ENCODE measurements around the gene MED16. TPM values are rescaled to one million over a fixed set of nuclear protein-coding genes. Genes with fewer than 3 reads are reported as not detected.

Gene MED16
- total and polyA plus RNA-seq, 9 donors = 0.62 to 75.4 (median 52.3) TPM

DNA sequence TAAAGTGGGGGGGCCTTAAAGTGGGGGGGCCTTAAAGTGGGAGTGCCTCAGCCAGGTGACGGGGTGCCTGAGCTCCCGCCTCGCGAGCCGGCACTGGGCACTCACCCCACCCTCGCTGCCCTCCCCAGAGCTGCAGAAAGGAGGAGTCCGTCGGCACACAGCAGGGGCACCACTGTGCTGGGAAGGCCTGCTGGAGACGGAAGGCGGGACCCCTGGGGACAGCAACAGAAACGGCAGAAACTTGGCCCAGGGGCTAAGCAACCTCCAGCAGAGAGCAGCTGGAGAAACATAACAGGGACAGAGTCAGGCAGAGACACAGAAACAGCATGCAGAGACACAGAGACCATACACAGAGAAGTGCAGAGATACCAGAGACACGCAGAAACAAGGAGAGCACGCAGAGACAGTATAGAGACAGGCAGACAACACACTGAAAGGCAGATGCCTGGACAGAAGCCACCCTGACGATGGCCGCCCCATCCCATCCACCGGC, 25.6 kb downstream of the MED16 start:
- TF ChIP-seq EP300 (IDR thresholded peaks at IDR 0.05) (no peak), POLR2A (IDR thresholded peaks at IDR 0.05) (no peak)
- TF ChIP-seq, protein P1, sequence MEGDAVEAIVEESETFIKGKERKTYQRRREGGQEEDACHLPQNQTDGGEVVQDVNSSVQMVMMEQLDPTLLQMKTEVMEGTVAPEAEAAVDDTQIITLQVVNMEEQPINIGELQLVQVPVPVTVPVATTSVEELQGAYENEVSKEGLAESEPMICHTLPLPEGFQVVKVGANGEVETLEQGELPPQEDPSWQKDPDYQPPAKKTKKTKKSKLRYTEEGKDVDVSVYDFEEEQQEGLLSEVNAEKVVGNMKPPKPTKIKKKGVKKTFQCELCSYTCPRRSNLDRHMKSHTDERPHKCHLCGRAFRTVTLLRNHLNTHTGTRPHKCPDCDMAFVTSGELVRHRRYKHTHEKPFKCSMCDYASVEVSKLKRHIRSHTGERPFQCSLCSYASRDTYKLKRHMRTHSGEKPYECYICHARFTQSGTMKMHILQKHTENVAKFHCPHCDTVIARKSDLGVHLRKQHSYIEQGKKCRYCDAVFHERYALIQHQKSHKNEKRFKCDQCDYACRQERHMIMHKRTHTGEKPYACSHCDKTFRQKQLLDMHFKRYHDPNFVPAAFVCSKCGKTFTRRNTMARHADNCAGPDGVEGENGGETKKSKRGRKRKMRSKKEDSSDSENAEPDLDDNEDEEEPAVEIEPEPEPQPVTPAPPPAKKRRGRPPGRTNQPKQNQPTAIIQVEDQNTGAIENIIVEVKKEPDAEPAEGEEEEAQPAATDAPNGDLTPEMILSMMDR (IDR thresholded peaks at IDR 0.05) = no peak
- H3K4me3 ChIP-seq = no peak overlapping the region
- DNase-seq = no peak
- no peaks in the 10 kb centered on the region for H3K36me3 ChIP-seq
- H3K27me3 ChIP-seq = no peaks in the 10 kb centered on the region
- H3K27ac ChIP-seq = no peak overlapping the region
- no peaks in the 10 kb centered on the region for H3K9me3 ChIP-seq
- intact Hi-C loops (cut with DNase I) = loop anchor here in 2 of 4 donors (5.0 kb wide), 2 partner anchors 40 to 50 kb away; partner anchors contain the start of gene KISS1R (in 1 of the 2)
- WGBS, 3 donors = 76 to 86% (median 80%) methylated on average over 16 of the region's 16 CpGs
- H3K4me1 ChIP-seq (ENCODE audit: insufficient read depth) = peaks cover 16% of the 10 kb centered on the region

DNA sequence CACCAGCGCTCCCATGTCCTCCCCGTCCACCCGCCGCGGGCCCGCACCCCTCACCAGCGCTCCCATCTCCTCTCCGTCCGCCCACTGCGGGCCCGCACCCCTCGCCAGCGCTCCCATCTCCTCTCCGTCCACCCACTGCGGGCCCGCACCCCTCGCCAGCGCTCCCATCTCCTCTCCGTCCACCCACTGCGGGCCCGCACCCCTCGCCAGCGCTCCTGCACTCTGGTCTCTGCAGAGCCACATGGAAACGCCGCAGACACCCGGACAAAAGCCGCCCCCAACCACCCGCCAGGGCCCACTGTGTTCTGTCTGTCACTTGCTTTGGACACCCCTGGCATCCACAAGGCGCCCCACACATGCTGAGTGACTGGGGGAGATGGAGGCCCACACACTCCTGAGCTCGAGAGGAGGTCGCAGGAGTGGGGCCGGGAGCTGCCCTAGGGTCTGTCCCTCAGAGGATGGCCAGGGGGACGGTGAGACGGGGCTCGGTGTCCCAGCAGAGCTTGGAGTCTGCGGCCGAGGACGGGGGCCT, 26.2 kb downstream of the MED16 start:
- Histone ChIP-seq H3K4me3 (no peak overlapping the region), H3K4me1 (ENCODE audit: insufficient read depth) (peaks cover 10% of the 10 kb centered on the region), H3K27me3 (no peaks in the 10 kb centered on the region), H3K36me3 (no peaks in the 10 kb centered on the region), H3K9me3 (no peaks in the 10 kb centered on the region), H3K27ac (no peak overlapping the region)
- no peak for DNase-seq
- TF ChIP-seq EP300 (IDR thresholded peaks at IDR 0.05) (no peak), POLR2A (IDR thresholded peaks at IDR 0.05) (no peak)
- TF ChIP-seq, protein P1 (IDR thresholded peaks at IDR 0.05) = no peak
- intact Hi-C loops (cut with DNase I) = loop anchor here in 2 of 4 donors (5.0 kb wide), 2 partner anchors 40 to 50 kb away; partner anchors contain the start of gene KISS1R (in 1 of the 2)
- WGBS, 3 donors = 84% methylated on average over 36 to 38 of the region's 38 CpGs

DNA sequence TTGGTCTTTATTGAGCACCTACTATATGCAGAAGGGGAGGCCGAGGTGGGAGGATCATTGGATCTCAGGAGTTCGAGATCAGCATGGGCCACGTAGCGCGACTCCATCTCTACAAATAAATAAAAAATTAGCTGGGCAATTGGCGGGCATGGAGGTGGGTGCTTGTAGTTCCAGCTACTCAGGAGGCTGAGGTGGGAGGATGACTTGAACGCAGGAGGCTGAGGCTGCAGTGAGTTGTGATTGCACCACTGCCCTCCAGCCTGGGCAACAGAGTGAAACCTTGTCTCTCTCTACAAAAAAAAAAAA, 29.7 kb downstream of the MED16 start:
- intact Hi-C loops (cut with DNase I) = loop anchor here in 1 of 4 donors (5.0 kb wide), 1 partner anchor 119 kb away; the partner anchor contains the start of gene WDR18
- no peaks in the 10 kb centered on the region for H3K9me3 ChIP-seq
- WGBS, 3 donors = 61 to 64% (median 63%) methylated on average over 7 of the region's 7 CpGs
- H3K27ac ChIP-seq = no peak overlapping the region
- H3K27me3 ChIP-seq = peaks cover 4% of the 10 kb centered on the region
- H3K4me3 ChIP-seq = no peak overlapping the region
- no peaks in the 10 kb centered on the region for H3K36me3 ChIP-seq
- TF ChIP-seq, protein P1 (IDR thresholded peaks at IDR 0.05) = no peak
- TF ChIP-seq EP300 (IDR thresholded peaks at IDR 0.05) (no peak), POLR2A (IDR thresholded peaks at IDR 0.05) (no peak)
- H3K4me1 ChIP-seq (ENCODE audit: insufficient read depth) = peaks cover 9% of the 10 kb centered on the region
- no peak for DNase-seq

DNA sequence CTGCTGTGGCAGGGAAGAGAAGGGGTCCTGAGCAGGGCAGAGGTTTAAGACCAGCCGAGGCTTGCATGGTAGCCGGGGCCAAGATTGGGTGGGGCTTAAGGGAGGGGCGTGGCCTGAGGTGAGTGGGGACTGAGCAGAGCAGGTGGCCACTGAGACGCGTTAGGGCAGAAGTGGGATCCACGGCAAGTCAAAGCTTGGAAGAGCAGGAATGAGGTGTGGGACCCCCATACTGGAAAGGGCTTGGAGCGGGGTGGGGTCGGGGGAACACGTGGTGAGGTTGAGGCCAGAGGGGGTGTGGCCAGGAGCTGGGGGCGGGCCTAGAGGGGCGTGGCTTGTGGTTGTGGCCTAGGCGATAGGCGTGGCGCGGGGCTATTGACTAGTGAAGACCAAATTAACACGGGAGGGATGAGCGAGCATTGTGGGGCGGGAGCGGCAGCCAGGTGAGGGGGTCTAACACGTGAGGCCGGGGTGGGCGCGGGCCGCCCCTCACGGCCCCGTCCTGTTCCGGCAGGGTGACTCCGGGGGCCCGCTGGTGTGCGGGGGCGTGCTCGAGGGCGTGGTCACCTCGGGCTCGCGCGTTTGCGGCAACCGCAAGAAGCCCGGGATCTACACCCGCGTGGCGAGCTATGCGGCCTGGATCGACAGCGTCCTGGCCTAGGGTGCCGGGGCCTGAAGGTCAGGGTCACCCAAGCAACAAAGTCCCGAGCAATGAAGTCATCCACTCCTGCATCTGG, 30.2 kb downstream of the MED16 start:
- H3K27me3 ChIP-seq = peaks cover 4% of the 10 kb centered on the region
- no peaks in the 10 kb centered on the region for H3K36me3 ChIP-seq
- H3K4me3 ChIP-seq = no peak overlapping the region
- intact Hi-C loops (cut with DNase I) = loop anchor here in 1 of 4 donors (5.0 kb wide), 1 partner anchor 120 kb away; the partner anchor contains the start of gene WDR18
- H3K9me3 ChIP-seq = no peaks in the 10 kb centered on the region
- WGBS, 3 donors = 11 to 13% (median 12%) methylated on average over 36 to 48 of the region's 48 CpGs
- peak; percentile 59 to 82 (median 73) for DNase-seq
- TF ChIP-seq EP300 (IDR thresholded peaks at IDR 0.05) = no peak
- TF ChIP-seq, protein P1 (IDR thresholded peaks at IDR 0.05) = no peak
- no peak for TF ChIP-seq POLR2A (IDR thresholded peaks at IDR 0.05)
- no peak overlapping the region for H3K27ac ChIP-seq
- H3K4me1 ChIP-seq (ENCODE audit: insufficient read depth) = peaks cover 9% of the 10 kb centered on the region
